GM21447 (cell line): ENCODE results near the gene RELN.
"Not testable (repeated sequence)": the region's sequence is repeated elsewhere in the genome, so short reads cannot be mapped to it uniquely, and the experiment has no call there.

Experiments used
- ATAC-seq: cut with Tn5 transposase; IDR thresholded peaks from one replicate; pipeline ENCODE4 v1.9.1; 2021; ENCODE audit not compliant: unreplicated experiment

RELN gene

DNA sequence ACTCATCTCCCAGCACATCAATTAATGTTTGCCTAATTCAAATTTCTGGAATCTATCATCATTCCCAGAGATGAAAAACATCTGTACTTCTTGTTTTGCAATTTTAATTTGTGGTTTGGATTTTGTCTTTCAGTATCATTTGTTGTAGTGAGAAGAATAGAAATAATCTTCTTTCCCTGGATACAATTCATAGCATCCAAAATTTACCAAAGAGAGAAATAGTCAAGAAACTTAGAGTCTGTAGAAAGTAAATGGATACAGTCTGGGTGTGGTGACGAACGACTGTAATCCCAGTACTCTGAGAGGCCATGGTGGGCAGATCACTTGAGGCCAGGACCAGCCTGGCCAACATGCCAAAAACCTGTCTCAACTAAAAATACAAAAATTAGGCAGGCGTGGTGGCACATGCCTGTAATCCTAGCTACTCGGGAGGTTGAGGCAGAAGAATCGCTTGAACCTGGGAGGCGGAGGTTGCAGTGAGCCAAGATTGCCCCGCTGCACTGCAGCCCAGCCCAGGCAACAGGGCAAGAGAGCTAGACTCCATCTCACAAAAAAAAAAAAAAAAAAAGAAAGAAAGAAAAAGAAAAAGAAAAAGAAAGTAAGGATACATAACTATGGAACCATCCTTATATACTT, 193.0 kb downstream of the RELN start:
- no peak for ATAC-seq

- no peak for ATAC-seq
Observed at GRCh38 chr7:103795787-103796186, 193.7 kb downstream of the RELN start.

GRCh38 chr7:103795107-103795506, 194.4 kb downstream of the RELN start:
- no peak for ATAC-seq

DNA sequence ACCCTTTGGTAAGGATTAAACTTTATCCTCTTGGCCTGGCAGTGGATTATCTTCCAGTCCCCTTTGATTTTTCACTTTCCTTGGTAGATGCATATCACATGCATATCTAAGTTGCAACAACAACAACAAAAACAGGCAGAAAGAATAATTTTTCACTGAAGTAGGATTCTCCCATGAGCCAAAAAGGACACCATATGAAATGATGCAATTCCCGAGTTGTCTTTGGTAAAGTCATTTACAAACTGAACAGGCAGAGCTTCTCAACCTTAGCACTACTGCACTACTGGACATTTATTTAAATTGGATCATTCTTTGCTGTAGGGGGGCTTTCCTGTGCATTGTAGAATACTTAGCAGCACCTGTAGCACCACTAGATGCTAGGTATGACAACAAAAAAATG, 195.0 kb downstream of the RELN start:
- no peak for ATAC-seq

DNA sequence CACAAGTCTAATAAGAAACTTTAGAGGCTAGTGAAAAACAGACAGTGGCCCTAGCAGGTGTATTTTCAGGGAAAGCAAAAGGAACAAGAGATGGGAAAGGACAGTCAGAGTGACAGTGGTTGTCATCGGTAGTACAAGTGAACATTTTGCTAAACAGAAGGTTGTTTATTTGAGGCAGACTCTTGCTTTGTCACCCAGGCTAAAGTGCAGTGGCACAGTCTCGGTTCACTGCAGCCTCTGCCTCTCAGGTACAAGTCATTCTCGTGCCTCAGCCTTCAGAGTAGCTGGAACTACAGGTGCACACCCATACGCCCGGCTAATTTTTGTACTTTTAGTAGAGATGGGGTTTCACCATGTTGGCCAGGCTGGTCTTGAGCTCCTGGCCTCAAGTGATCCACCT, 195.8 kb downstream of the RELN start:
- no peak for ATAC-seq

DNA sequence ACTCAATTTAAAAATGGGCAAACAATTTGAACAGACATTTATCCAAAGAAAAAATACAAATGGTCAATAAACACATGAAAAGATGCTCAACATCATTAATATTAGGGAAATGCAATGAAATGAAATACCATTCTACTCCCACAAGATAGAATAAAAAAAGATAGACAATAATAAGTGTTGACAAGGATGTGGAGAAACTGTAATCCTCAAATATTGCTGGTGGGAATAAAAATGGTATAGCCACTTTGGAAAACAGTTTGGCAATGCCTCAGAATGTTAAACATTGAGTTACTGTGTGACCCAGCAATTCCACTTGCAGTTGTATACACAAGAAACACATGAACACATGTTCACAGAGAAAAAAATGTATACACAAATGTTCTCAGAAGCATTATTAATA, 197.6 kb downstream of the RELN start:
- no peak for ATAC-seq

DNA sequence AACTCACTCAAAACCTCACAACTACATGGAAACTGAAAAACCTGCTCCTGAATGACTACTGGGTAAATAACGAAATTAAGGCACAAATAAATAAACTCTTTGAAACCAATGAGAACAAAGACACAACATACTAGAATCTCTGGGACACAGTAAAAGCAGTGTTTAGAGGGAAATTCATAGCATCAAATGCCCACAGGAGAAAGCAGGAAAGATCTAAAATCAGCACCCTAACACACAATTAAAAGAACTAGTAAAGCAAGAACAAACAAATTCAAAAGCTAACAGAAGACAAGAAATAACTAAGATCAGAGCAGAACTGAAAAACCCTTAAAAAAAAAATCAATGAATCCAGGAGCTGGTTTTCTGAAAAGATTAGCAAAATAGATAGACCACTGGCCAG, 202.4 kb downstream of the RELN start:
- not testable (repeated sequence) for ATAC-seq

DNA sequence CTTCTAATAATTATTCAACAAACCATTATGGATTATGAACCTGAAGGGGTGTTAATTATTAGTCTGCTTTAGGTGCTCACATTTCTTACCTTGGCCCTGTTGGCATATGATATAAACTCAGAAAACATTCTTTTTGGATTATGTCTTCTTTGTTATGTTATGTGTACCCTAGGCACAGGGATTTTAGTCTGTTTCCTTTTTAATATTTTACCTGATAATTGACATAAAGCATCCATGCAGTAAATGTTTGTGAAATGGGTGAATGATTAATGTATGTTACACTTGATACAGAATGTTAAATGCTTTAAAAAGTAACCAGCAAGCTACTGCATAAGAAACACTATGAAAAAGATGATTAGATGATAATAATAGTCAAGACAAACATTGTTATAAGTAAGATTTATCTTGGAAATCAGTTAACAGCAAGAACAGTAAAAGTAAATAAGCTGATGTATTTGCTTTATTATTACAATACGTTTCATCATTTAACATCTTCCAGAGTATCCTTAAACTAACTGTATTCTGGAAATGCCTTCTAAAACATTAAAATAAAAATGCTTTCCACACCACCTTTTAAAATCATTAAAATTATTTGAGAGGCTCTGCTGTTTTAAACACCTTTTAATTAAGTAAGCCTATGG, 204.7 kb downstream of the RELN start:
- ATAC-seq: no peak

- no peak for ATAC-seq
Observed at GRCh38 chr7:103781409-103781808, 208.0 kb downstream of the RELN start.

GRCh38 chr7:103780561-103780960, 208.9 kb downstream of the RELN start:
- not testable (repeated sequence) for ATAC-seq

GRCh38 chr7:103777440-103777839, 212.0 kb downstream of the RELN start:
- ATAC-seq: no peak

- ATAC-seq: no peak
Observed at GRCh38 chr7:103773726-103774125, 215.7 kb downstream of the RELN start.

DNA sequence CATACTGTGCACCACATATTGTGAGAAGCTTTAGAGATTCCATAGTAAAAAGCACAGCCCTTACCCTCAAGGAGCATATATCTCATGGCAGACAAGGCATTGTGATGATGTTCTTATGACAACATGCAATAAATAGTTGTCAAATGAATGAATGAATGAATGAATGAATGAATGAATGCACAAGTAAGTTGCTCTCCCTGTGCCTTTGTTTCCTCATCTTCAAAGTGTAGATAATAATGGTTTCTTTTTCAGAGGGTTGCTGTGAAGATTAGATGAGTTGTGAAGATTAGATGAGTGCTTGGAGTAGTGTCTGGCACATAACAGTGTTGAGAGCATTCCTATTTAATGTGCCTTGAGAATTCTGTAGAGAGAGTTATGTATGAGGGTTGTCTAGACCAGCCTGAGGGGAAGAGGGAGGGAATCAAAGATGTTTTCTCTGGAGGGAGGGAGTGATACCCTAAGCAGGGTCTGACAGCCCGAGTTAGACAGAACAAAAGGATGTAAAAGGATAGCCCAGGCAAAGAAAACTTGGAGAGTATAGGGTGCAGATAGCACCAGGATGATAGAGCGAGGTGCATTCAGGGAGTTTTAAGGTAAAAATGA, 217.2 kb downstream of the RELN start:
- ATAC-seq: no peak

DNA sequence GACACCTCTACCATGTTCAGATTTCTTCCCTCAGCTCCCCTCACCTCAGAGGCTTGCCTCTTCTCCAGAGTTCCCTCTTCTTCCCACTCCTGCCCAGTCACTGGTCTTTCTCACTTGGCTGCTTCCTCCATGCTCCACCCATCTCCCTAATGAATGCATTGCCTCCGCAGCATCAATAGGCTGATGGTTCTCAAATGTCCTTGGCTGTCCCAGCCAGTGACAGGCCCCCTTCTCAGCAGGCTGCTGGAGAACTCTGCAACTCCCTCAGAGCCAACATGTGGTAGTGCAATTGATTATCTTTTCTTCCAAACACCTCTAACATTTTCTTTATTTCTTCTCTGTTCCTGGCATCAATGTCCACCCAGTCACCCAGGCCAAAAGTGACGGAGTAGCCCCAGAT, 218.2 kb downstream of the RELN start:
- no peak for ATAC-seq

DNA sequence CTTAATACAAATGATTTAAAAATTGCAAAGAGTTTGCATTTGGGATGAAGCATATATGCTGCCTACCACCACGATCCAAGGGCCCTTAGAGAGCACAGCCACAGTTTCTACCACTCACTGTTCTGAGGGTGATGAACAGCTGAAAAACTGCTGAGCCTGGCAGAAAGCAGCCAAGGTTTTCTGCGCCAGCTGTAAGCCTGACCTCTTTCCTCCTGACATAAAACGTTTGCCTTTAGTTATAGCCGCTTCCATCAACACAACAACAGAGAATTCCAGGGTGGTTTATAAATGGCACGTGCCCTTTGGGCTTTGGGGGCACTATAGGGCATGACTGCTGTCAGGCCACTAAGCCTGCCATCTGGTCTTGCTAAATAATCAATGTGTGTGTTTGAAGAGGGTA, 222.8 kb downstream of the RELN start:
- ATAC-seq: no peak

- no peak for ATAC-seq
Observed at GRCh38 chr7:103765901-103766300, 223.6 kb downstream of the RELN start.

- ATAC-seq: no peak
Observed at GRCh38 chr7:103764901-103765300, 224.6 kb downstream of the RELN start.

DNA sequence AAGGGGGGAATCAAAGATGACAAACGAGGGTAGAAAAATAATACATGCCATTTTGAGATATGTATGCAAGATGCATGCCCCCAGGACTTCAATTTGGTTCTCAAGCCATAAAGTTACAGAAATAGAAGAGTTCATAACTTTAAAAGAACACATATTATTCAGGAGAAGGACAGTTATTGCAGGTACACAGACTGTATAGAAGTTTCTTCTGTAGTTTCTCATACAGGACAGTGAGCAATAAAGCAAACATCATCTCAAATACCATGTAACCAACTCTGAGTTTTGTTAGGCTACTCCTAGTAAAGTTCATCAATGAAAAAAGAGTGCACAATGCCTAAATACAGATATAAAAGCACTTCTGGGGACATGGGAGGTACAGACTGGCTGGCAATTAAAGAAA, 226.6 kb downstream of the RELN start:
- ATAC-seq: no peak

DNA sequence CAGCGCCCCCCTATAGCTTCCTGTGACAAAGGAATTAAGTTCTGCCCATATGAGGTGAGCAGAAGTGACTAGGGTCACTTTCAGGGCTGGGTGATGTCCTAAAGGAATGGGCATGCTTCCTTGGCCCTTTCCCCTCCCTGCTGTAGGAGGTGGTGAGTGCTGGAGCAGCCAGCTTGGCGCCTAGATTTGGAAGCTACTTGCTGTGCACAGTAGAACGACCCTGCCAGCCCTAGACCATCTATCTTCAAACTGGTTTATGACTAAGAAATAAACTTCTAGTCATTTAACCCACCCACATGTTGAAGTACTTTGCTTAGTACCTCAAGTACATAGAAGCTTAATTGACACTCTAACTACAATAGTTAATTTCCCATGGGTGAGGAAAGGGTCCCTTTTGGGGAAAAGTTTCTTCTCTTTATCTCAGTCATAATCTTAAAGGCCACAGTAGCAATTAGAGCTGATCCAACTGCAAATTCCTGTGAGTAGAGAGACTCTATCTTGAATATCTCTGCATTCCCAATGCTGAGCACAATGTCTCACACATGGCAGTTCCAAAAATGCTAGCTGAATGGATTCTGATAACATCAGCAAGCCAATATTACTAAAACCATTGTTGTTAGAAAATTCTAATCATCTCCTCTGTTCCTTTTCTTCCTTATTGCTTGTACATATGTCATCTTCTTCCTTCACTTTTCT, 227.2 kb downstream of the RELN start:
- no peak for ATAC-seq

- no peak for ATAC-seq
Observed at GRCh38 chr7:103752995-103753394, 236.5 kb downstream of the RELN start.

GRCh38 chr7:103751311-103751880, 238.1 kb downstream of the RELN start:
- ATAC-seq: no peak

DNA sequence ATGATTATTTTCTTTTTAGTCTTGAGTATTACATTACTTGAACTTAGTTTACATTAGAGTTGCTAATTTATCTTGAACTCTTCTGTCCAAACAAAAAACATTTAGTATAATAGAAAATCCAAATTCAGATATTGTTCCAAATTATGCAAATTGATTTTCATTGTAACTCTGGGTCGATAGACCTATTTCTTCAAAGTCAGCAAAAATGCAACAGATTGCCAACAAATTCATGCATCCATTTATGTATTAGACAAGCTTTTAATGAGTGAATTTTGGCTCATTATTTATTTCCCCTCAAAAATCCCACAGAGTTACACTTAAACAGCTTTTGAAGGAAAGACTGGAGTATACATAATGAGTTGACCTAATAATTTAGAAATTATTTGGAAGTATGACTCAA, 240.8 kb downstream of the RELN start:
- ATAC-seq: no peak
